SU-DHL-6 (cell line): Measurements from ENCODE around the gene BABAM1.

Experiments used
- CTCF ChIP-seq: fragments of 200-600 bp; sonication (generic); IDR thresholded peaks from one replicate; pipeline ENCODE4 v1.5.1; 2017; ENCODE audit warnings: antibody characterized with exemption, mild to moderate bottlenecking, low read length, moderate library complexity; ENCODE audit not compliant: insufficient read depth, poor library complexity, severe bottlenecking
- EZH2phosphoT487 ChIP-seq: fragments of 200-600 bp; sonication (generic), shearing (Covaris generic); conservative IDR thresholded peaks from 2 replicates; pipeline ENCODE4 v1.6.1; 2018; ENCODE audit warnings: mild to moderate bottlenecking, antibody characterized with exemption, low read length, moderate library complexity, mixed read lengths

GRCh38 chr19:17244618-17245534, 22.4 kb upstream of the BABAM1 start:
- TF ChIP-seq CTCF (no peak), EZH2phosphoT487 (no peak)
